SJCRH30 (cell line): ENCODE data around the gene EMID1. TPM values are rescaled to one million over a fixed set of nuclear protein-coding genes. Genes with fewer than 3 reads are reported as not detected.

Experiments
- DNase-seq, 2 experiments: peaks; one replicate each; pipeline ENCODE4 v3.0.0-alpha.2; 2015 to 2020
- H3K27ac ChIP-seq: fragments of 250-450 bp; sonication (Bioruptor Pico); 2 replicates; pipeline ENCODE4 v1.5.1; 2020; ENCODE audit warnings: mild to moderate bottlenecking, moderate library complexity
- H3K27me3 ChIP-seq: fragments of 250-450 bp; sonication (Bioruptor Pico); 2 replicates; pipeline ENCODE4 v1.5.1; 2020; ENCODE audit warnings: mild to moderate bottlenecking, moderate library complexity
- H3K36me3 ChIP-seq: fragments of 250-450 bp; sonication (Bioruptor Pico); 2 replicates; pipeline ENCODE4 v1.5.1; 2020; ENCODE audit warnings: mild to moderate bottlenecking, moderate library complexity
- H3K4me1 ChIP-seq: fragments of 250-450 bp; sonication (Bioruptor Pico); 2 replicates; pipeline ENCODE4 v1.5.1; 2020; ENCODE audit warnings: mild to moderate bottlenecking, moderate library complexity
- H3K4me3 ChIP-seq: fragments of 250-450 bp; sonication (Bioruptor Pico); 2 replicates; pipeline ENCODE4 v1.5.1; 2020; ENCODE audit warnings: mild to moderate bottlenecking, moderate library complexity
- H3K9me3 ChIP-seq: fragments of 250-450 bp; sonication (Bioruptor Pico); replicated peaks from 2 replicates; pipeline ENCODE4 v1.5.1; 2020; ENCODE audit warnings: mild to moderate bottlenecking, moderate library complexity
- total RNA-seq: library from RNA; depleted of rRNA; stranded (reverse); fragments of >200 nt; shearing (Covaris generic); gene quantifications from 2 replicates; pipeline ENCODE4 v1.2.3, GENCODE V29; 2014

Gene EMID1
- total RNA-seq, 1 experiment from 2014 or later: 2.2 TPM

DNA sequence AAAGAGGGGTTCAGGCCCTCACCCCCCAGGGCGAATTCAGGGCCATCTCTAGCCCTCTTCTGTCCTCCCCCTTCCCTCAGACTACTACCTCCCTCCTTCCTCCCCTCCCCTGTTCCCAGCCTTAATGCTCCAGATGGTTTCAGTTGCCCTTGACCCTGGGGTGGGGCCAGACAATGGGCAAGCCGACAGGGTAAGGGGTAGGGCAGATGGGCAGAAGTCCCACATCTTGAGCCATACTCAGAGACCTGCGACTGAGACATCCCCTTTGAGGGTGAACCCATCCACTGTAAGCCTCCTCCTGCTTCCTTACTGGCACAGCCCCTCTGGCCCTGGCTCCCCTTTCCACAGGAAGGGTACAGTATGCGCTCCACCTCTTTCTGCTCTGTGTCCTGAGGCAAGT, 60.2 kb downstream of the EMID1 start:
- no peaks in the 10 kb centered on the region for H3K9me3 ChIP-seq
- H3K4me3 ChIP-seq: no peak overlapping the region
- H3K27ac ChIP-seq: no peak overlapping the region
- H3K27me3 ChIP-seq: no peaks in the 10 kb centered on the region
- DNase-seq: no peak
- peaks cover 16% of the 10 kb centered on the region for H3K4me1 ChIP-seq
- H3K36me3 ChIP-seq: peaks cover 32% of the 10 kb centered on the region

DNA sequence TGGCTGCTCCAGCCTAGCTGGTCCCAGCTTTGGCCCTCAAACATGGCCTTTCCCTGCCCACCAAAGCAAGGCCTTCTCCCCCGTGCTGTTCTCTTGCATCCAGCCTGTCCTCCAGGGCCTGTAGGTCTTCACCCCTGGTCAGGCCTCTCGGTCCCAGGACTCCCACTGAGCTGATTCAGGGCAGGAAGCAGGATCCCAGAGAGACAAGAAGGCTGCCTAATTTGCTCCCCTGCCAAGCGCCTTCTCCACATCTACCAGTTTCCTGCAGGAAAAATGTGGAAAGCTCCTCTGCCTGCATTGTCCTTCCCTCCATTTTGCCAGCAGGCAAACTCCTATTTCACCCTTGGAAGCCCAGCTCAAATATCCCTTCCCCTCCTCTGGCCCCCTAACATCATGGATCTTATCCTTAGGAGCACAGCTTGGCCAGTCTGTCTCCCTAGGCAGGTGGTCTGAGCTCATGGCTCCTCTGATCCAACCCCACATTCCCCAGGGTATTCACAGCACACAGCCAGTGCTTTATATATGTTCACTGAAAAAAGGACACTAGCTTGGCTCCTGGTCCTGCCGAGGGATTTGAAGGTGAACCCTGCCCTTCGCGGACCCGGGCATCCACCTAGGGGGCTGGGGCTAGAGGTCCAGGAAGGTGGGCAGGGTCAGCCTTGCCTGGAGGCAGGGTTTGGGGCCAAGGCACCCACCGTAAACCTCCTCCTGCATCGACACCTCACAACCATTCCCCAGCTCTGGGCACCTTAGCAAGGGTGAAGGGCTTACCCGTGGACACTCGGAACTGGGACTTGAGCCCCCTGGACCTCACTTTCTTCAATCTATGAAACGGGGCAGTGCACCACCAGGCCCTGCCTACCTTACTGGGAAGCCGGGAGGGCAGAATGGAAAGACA, 61.1 kb downstream of the EMID1 start:
- peak overlapping the region; percentile 86 for H3K4me3 ChIP-seq
- peak; percentile 29 to 51 for DNase-seq

DNA sequence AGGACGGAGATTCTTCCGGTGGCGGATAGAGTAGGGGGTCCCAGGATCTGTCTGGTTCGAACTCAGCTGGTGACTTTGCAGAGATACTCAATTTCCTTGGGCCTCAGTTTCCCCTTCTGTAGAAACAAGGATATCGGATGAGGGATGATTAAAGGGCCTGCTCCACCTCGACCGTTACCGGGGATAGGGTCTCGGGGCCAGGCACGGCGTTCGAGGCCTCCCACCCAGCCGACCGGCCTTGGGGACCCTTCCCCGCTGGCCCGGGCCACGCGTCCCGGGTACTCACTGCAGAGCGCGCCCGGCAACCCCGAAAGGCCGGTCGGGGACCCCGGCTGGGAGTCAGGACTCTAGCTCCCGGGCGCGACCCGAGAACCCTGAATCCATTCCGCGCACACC, 61.8 kb downstream of the EMID1 start:
- H3K36me3 ChIP-seq: peaks cover 48% of the 10 kb centered on the region
- H3K4me3 ChIP-seq: peak overlapping the region; percentile 86
- peaks cover 17% of the 10 kb centered on the region for H3K4me1 ChIP-seq
- no peaks in the 10 kb centered on the region for H3K9me3 ChIP-seq
- DNase-seq: no peak
- peak overlapping the region; percentile 100 for H3K27ac ChIP-seq
- H3K27me3 ChIP-seq: no peaks in the 10 kb centered on the region

More for the DNA sequence above, 61.1 kb downstream of the EMID1 start:
- Histone ChIP-seq H3K27me3 (no peaks in the 10 kb centered on the region), H3K36me3 (peaks cover 41% of the 10 kb centered on the region), H3K27ac (peak overlapping the region; percentile 100), H3K4me1 (peaks cover 17% of the 10 kb centered on the region), H3K9me3 (no peaks in the 10 kb centered on the region)

DNA sequence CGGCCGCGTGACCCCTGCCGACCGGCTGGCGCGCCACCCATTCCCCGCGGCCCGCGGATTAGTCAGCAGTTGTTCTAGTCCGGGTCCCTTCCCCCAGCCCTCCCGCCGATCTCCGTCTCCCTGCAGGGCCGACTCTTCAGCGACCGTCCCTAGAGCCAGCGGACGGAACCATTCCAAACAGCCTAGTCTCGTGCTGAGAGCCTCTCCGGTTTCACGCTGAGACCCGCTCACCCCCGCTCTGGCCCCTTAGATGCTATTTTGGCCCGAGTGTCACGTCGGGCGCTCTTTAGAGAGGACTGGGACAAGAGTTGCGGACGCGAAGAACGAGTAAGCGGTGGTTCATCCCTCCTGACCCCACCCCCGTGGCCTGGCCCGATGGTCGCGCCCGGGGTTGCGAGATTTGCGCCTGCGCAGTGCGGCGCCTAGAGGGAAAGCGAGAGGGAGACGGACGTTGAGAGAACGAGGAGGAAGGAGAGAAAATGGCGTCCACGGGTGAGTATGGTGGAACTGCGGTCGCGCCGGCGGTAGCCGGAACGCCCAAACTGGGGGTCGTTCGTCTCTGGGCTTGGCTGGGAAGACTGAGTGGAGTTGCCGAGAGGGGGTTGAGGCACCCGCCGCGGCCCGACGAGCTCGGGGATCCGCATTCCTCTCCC, 62.3 kb downstream of the EMID1 start, which contains the start of the genes EWSR1 and RHBDD3:
TSS of gene EWSR1 (plus strand) at position 411 of the 653 bp plus-strand sequence. CDS start at position 480, 69 bp downstream.
TSS of gene RHBDD3 (minus strand) at position 124 of the 653 bp plus-strand sequence. CDS start 2,355 bp downstream, outside the sequence.
- H3K27ac ChIP-seq: peak within 1 kb of the TSS; percentile 100
- H3K27me3 ChIP-seq: no peaks in the 10 kb centered on the region
- H3K4me3 ChIP-seq: peak within 1 kb of the TSS; percentile 86
- H3K36me3 ChIP-seq: peaks cover 53% of the 10 kb centered on the region
- peak; percentile 97 to 98 for DNase-seq
- H3K4me1 ChIP-seq: peaks cover 17% of the 10 kb centered on the region
- no peaks in the 10 kb centered on the region for H3K9me3 ChIP-seq

DNA sequence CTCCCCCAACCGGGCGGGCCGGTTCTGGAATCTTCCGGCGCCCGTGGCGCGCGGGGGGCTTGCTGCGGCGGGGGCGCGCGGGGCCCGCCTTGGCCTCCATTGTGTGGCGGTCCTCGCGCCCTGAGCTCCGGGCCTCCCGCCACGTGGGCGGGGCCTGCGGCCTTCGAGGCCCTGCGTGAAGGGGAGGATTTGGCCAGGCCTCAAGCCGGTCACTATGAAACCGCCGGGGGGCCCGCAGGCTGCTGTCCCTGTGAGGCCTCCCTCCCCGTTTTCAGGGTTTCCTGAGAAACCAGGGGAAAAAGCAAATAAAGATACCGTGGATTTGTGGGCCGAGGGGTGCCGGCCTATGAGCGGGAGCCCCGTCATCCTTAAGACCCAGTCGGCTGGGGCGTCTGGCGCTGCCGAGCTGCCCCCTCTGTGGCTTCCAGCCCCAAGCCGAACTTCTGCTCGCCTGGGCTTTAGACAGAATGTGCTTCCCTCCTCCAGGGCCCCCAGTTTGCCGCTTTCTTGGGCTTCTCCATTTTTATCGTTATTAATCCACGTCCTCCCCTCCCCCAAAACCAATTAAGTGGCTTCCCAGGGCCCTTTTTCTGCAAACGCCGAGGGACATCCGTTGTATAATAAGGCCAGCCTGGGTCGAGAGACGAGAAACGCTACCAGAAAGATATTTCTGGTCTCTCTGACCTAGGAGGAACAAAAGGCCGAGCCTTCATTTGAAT, 63.0 kb downstream of the EMID1 start:
- H3K36me3 ChIP-seq: peaks cover 60% of the 10 kb centered on the region
- no peaks in the 10 kb centered on the region for H3K27me3 ChIP-seq
- DNase-seq: peak; percentile 64 to 69
- H3K9me3 ChIP-seq: no peaks in the 10 kb centered on the region
- H3K4me3 ChIP-seq: peak overlapping the region; percentile 86
- H3K27ac ChIP-seq: peak overlapping the region; percentile 100
- H3K4me1 ChIP-seq: peaks cover 17% of the 10 kb centered on the region

DNA sequence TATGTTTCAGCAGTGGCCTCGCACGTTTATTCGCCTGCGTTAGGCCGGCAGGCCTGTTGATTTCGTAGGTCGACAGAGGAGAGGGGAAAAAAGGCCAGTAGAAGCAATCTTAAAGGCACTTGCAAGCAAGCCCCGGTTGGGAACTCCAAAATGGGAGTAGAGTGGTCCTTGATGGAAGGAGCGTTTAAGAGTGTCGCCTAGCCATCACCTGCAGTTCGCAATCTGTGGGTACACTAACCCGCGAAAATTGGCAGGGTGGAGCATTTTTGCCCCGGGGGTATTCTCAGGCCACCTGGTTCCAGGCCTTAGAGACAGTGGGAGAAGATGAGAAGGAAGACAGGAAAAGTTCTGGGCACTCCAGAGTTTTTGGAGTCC, 63.5 kb downstream of the EMID1 start:
- Histone ChIP-seq H3K4me1 (peaks cover 17% of the 10 kb centered on the region), H3K27me3 (no peaks in the 10 kb centered on the region), H3K4me3 (peak overlapping the region; percentile 86), H3K27ac (peak overlapping the region; percentile 100), H3K36me3 (peaks cover 65% of the 10 kb centered on the region), H3K9me3 (no peaks in the 10 kb centered on the region)
- no peak for DNase-seq

DNA sequence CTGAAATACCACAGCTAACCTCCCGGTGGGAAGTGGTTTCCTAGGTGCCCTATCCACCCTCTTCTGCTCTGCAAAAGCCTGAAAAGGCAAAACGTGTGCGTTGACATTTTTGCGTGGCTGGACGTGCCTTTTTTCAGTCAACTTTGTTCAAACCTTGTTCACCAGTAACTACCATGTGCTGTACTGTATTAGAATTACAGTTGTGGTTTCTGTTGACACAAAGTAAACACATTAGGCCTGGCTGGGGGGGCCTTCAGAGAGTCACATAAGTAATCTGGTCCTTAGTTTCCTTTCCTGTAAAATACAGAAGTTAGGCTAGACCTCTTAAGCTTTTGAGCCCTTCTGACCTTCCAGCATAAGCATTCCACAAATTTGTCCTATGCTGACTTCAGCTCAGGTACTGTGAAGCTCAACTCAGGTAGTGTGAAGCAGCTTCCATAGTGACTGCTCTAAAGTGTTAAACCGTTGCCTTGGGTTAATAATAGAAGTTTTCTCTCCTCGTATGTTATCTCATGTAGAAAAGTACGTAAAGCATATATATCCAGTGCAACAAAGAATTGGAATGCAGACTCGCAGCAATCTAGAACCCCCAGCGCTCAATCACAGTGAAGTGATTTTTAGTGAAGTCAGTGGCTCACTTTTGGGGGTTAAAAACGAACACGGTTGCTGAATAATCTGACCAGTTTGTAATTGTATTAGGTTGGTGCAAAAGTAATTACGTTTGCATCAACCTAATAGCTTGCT, 64.2 kb downstream of the EMID1 start:
- Histone ChIP-seq H3K36me3 (peaks cover 71% of the 10 kb centered on the region), H3K4me3 (peak overlapping the region; percentile 86), H3K27me3 (no peaks in the 10 kb centered on the region), H3K27ac (no peak overlapping the region), H3K9me3 (no peaks in the 10 kb centered on the region), H3K4me1 (peaks cover 17% of the 10 kb centered on the region)
- DNase-seq: peak in 1 of 2 experiments; percentile 28

DNA sequence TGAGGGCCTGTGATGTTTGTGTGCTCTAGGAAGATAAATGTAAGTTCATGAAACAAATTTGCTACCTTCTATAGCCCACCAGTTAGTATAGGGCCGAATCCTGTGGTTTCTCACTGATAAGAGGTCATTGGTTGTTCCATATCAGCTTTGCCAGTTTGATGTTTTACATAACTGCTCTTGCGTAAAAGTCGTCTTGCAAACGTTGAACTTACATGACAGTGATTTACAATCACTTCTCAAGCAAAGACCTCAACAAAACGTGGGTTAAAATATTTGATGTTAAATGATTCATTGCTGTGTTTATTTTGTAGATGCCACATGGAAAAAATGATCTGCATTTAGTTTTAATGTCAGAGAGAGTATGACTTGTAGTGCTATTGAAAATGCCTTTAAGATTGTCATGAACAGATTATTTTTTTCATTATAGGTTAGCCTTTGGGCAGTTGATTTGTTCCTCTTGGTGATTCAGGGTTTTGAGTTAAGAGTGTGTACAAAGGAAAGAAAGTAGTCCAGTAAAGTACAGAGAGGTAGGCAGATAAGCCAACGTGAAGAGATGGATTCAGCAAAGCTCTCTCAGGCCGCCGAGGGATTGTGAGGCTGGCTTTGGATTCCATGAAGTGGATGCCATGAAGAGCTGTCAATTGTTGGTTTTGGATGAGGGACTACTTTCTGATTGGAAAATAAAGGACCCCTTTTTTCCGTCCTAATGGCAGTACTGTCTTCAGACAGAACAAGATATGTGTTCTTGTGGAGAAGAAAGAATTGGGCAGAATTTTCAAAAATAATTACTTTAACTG, 65.0 kb downstream of the EMID1 start:
- H3K4me3 ChIP-seq: peak overlapping the region; percentile 86
- DNase-seq: no peak
- peaks cover 73% of the 10 kb centered on the region for H3K36me3 ChIP-seq
- H3K4me1 ChIP-seq: peaks cover 17% of the 10 kb centered on the region
- no peaks in the 10 kb centered on the region for H3K27me3 ChIP-seq
- no peaks in the 10 kb centered on the region for H3K9me3 ChIP-seq
- H3K27ac ChIP-seq: no peak overlapping the region

DNA sequence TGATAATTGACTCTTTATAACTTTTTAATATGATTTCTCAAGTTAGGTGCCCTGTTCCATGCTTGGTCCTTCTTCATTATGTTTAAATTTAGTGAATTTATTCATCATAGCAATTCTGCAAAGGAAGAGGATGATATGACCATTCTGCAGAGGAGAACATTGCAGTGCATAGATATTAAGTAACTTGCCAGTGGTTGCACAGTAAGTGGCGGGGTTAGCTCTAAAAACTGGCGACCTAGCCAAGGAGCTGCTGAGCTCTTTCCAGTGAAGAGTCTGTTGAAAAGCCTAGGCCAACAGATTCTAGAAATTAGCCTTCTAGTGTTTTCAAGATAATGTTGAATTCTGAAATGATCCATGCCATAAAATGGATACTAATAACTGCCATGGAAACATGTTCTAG, 66.9 kb downstream of the EMID1 start:
- Histone ChIP-seq H3K27ac (no peak overlapping the region), H3K9me3 (no peaks in the 10 kb centered on the region), H3K27me3 (no peaks in the 10 kb centered on the region), H3K4me3 (no peak overlapping the region), H3K4me1 (peaks cover 14% of the 10 kb centered on the region), H3K36me3 (peaks cover 90% of the 10 kb centered on the region)
- no peak for DNase-seq

DNA sequence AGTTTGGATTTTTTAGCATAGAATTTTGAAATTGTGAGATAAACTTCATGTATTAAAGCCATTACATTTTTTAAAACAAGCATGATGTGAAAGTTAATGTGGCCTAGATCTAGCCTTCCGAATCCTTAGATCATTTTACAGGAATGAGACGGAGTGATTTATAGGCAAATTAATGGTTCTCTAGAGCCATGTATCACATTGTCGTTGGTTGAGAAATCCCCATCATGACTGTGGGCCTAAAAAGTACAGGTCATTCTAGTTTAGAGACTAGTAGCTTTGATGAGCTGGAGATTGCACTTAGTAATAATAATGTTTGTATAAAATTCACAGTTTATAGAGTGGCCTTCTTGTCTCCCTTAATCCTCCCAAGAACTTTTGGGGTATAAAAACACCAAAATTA, 69.5 kb downstream of the EMID1 start:
- Histone ChIP-seq H3K27ac (no peak overlapping the region), H3K4me1 (peaks cover 11% of the 10 kb centered on the region), H3K27me3 (no peaks in the 10 kb centered on the region), H3K9me3 (no peaks in the 10 kb centered on the region), H3K36me3 (peaks cover 99% of the 10 kb centered on the region), H3K4me3 (no peak overlapping the region)
- DNase-seq: no peak

DNA sequence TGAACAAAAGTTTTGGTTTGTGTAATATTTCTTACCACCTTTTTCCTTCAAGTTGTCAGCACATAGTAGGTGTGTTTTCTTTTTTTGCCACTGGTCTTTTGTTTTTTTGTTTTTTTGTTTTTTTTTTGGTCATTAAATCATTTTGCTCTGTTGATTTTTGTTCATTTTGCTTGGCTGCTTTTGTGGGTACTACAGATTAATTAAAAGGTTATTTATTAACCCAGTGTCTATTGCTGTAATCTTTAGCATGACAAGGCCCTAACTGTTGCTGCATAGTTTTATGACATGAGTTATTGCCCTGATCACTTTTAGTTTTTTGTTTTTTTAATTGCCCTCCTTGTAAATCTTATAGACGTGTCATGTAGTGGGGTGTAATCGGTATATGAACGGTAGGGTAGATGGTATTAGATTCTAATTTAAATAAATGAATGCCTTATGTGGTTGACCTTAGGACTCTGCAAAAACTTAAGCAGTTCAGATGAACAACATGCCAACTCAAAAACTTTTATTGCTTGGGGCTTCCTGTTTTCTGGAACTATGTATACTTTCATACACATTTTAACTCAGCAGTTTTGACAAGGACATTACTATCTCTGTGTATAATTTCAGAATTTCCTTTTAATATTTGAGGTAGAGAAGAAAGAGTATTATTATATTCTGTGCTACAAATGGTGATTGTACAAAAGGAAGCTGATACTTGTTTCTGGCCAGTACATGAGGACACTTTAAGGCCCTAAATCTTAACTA, 70.3 kb downstream of the EMID1 start:
- Histone ChIP-seq H3K9me3 (no peaks in the 10 kb centered on the region), H3K4me3 (no peak overlapping the region), H3K36me3 (peaks cover 95% of the 10 kb centered on the region), H3K27me3 (no peaks in the 10 kb centered on the region), H3K27ac (no peak overlapping the region), H3K4me1 (0 out of 2 replicates have a peak, but pooled peaks cover 3% of the 10 kb centered on the region)
- DNase-seq: no peak

DNA sequence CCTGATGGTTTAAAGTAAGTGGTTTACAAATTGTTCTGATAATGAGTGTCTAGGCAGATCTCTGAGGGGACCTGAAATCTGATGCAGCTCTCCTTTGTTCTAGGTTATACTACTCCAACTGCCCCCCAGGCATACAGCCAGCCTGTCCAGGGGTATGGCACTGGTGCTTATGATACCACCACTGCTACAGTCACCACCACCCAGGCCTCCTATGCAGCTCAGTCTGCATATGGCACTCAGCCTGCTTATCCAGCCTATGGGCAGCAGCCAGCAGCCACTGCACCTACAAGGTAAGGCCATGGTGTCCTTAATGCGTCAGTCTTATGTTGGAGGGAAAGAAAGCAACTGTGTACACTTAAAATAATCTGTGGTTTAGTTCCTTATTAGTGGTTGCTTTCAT, 72.2 kb downstream of the EMID1 start:
- Histone ChIP-seq H3K9me3 (no peaks in the 10 kb centered on the region), H3K27ac (no peak overlapping the region), H3K4me1 (no peaks in the 10 kb centered on the region), H3K4me3 (no peak overlapping the region), H3K36me3 (peaks cover 89% of the 10 kb centered on the region), H3K27me3 (no peaks in the 10 kb centered on the region)
- DNase-seq: no peak

DNA sequence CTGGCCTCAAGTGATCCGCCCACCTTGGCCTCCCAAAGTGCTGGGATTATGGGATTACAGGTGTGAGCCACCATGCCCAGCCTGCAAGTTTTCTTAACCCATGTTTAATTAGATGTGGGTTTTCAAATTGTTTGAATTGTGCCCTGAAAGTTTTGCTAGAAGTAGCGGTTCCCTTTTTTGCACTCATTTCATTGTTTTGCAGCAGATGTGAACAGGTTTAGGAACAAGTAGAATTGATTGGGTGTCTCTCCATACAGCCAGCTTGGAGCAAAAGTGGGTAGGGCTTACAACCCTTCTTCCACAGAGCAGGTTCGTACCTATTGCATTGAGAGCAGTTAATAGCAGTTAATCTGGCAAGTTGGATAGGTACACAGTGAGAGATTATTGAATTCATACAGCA, 78.5 kb downstream of the EMID1 start:
- Histone ChIP-seq H3K9me3 (no peaks in the 10 kb centered on the region), H3K4me1 (no peaks in the 10 kb centered on the region), H3K4me3 (no peak overlapping the region), H3K27me3 (no peaks in the 10 kb centered on the region), H3K36me3 (peaks cover 88% of the 10 kb centered on the region), H3K27ac (no peak overlapping the region)
- no peak for DNase-seq
